Measurements from ENCODE around the gene MAP4K4. TPM values are rescaled to one million over a fixed set of nuclear protein-coding genes. Genes with fewer than 3 reads are reported as not detected.
A peak's percentile ranks its signal among the peaks of the same experiment; 100 is the strongest.

The MAP4K4 gene
- total RNA-seq, 2 donors from 2014 or later = 26.8 to 30.7 TPM

GRCh38 chr2:101692766-101693165, 4.7 kb upstream of the MAP4K4 start:
- Histone ChIP-seq H3K4me1 (no peaks in the 10 kb centered on the region), H3K4me3 (no peak overlapping the region), H3K27me3 (no peaks in the 10 kb centered on the region), H3K27ac (no peak overlapping the region), H3K9ac (ENCODE audit: low read depth in 2 of 2, low read length in 2 of 2) (no peak overlapping the region), H3K36me3 (no peaks in the 10 kb centered on the region), H3K9me3 (no peaks in the 10 kb centered on the region)
- intact Hi-C loops (cut with DNase I) = loop anchor here (10.0 kb wide), 1 partner anchor 132 kb away; no protein-coding TSS in a partner anchor
- no peak for TF ChIP-seq CTCF (IDR thresholded peaks at IDR 0.05)
- no peak for DNase-seq

DNA sequence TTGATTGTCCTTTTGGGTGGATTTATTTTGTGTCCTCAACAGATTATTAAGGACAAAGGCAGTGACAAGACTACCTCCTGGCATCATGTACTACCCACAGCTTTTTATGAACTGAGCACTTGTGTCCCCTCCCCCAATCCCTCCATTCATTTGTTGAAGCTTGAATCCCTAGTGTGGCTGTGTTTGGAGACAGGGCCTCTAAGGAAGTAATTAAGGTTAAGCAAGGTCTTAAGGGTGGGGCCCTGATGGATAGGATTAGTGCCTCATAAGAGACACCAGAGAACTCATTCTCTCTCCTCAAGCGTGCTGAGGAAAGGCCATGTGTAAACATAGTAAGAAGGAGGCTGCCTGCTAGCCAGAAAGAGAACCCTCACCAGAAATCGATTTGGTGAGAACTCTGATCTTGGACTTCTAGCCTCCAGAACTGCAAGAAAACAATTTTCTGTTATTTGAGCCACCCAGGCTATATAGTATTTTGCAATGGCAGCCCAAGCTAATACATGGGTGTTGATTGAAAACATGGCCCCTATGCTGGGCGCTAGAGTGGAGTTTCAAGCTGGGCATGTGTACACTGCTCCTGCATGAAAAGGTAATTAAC, 3.4 kb upstream of the MAP4K4 start:
- Histone ChIP-seq H3K9me3 (no peaks in the 10 kb centered on the region), H3K4me1 (no peaks in the 10 kb centered on the region), H3K4me3 (no peak overlapping the region), H3K36me3 (no peaks in the 10 kb centered on the region), H3K27me3 (no peaks in the 10 kb centered on the region), H3K27ac (no peak overlapping the region), H3K9ac (ENCODE audit: low read depth in 2 of 2, low read length in 2 of 2) (no peak overlapping the region)
- TF ChIP-seq CTCF (IDR thresholded peaks at IDR 0.05) = no peak
- no peak for DNase-seq
- intact Hi-C loops (cut with DNase I) = loop anchor here (10.0 kb wide), 1 partner anchor 131 kb away; no protein-coding TSS in a partner anchor

DNA sequence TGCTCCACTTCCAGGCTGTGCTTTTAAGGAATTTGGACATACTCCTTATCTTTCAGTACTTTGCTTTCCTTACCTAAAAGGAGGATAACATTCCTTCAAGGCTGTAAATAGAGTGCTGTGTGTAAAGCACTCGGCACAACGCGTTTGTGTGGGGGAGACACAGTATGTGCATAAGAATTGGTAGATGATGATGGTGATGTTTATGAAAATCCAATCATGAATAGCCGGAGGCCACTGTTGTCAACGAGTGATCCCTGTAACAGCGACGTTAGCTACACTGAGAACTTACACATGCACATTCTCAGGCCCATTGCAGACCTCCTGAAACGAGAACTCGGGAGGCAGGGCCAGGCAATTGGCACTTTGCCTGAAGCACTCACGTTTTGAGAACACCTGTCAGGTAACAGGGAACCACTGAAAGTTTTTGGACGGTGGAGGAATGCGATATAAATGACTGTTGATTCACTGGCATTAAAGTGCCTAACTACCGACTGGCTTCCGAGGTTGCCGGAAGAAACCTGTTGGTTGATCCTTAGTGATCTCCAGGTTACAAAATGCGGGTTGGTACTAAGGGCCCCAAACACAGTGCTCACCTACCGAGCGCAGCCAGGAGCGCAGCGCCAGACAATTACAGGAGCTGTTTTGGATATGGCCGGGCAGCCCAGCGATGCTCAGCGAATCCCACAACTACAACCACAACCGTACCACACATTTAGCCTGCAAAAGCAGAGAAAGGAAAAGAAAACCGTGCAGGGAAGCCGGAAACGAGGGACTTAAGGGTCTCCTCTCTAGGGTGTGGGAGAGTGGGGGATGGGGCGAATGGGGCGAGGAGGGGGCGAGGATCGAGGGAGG, 1.0 kb upstream of the MAP4K4 start:
- Histone ChIP-seq H3K4me3 (peak overlapping the region; percentile 65), H3K36me3 (no peaks in the 10 kb centered on the region), H3K9me3 (no peaks in the 10 kb centered on the region), H3K9ac (ENCODE audit: low read depth in 2 of 2, low read length in 2 of 2) (peak overlapping the region; percentile 63 to 68), H3K27me3 (no peaks in the 10 kb centered on the region), H3K27ac (peak overlapping the region; percentile 52), H3K4me1 (no peaks in the 10 kb centered on the region)
- peak; percentile 54 for DNase-seq
- intact Hi-C loops (cut with DNase I) = loop anchor here (10.0 kb wide), 1 partner anchor 128 kb away; no protein-coding TSS in a partner anchor
- no peak for TF ChIP-seq CTCF (IDR thresholded peaks at IDR 0.05)

- H3K4me3 ChIP-seq = peak overlapping the region; percentile 53
- H3K9me3 ChIP-seq = no peaks in the 10 kb centered on the region
- no peak for TF ChIP-seq CTCF (IDR thresholded peaks at IDR 0.05)
- H3K27ac ChIP-seq = peak overlapping the region; percentile 55
- peak overlapping the region; percentile 64 to 80 for H3K9ac ChIP-seq (ENCODE audit: low read depth in 2 of 2, low read length in 2 of 2)
- no peaks in the 10 kb centered on the region for H3K27me3 ChIP-seq
- no peaks in the 10 kb centered on the region for H3K4me1 ChIP-seq
- no peaks in the 10 kb centered on the region for H3K36me3 ChIP-seq
- DNase-seq = peak; percentile 34
- intact Hi-C loops (cut with DNase I) = loop anchor here (10.0 kb wide), 1 partner anchor 127 kb away; no protein-coding TSS in a partner anchor
Measured at GRCh38 chr2:101698014-101698843, 722 bp downstream of the MAP4K4 start.
